GM12873 (cell line): ENCODE measurements around the gene TOR4A.

Experiments used
- CTCF ChIP-seq: IDR thresholded peaks from 2 replicates; pipeline ENCODE4 v1.5.1; 2012; ENCODE audit warnings: low read depth, mild to moderate bottlenecking, moderate library complexity, low read length, control low read depth; ENCODE audit not compliant: insufficient read depth; ENCODE audit errors: missing control alignments

Gene TOR4A

GRCh38 chr9:137253717-137254623 lies 23.6 kb upstream of the TOR4A start:
- TF ChIP-seq CTCF: no peak

DNA sequence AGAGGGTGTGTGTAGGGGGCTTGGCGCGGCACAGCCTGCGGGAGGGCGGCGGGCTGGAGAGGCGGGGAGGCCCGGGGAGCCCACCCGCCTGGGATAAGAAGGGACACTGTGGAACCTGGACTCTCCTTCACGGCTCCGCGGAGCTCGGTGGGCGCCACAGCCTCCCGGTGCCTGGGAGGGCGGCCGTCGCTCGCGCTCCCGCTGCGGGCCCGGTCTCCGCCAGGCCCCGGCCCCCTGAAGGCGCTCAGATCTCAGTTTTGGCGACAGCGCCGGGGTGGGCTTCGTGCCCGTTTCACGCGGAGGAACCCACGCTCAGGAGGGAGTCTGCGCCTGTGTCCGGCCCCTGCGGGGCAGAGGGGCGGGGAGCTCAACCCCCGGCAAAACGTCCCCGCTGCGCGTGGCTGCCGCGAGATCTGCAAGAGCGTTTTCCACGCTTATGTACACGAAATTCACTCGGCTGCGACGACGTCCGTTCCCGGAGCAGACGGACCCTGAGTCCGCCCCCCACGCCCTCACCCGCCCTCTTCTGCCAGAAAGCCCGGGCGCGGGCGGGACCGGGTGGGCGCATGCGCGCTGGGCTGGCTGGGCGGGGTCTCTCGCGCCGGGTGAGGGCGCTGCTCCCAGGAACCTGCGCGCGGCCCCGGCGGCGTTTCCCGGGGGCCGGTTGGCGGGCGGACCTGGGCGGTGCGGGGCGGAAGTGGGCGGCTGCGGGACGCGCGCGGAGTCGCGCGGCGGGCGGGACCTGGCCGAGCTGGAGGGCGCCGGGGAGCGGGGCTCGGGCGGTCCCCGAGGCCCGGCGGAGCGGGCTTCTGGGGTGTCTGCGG lies 22.7 kb upstream of the TOR4A start, which contains the start of gene NELFB:
Gene NELFB, plus strand, starts transcription at position 704 of the 824 bp plus-strand sequence.
- TF ChIP-seq CTCF: no peak

DNA sequence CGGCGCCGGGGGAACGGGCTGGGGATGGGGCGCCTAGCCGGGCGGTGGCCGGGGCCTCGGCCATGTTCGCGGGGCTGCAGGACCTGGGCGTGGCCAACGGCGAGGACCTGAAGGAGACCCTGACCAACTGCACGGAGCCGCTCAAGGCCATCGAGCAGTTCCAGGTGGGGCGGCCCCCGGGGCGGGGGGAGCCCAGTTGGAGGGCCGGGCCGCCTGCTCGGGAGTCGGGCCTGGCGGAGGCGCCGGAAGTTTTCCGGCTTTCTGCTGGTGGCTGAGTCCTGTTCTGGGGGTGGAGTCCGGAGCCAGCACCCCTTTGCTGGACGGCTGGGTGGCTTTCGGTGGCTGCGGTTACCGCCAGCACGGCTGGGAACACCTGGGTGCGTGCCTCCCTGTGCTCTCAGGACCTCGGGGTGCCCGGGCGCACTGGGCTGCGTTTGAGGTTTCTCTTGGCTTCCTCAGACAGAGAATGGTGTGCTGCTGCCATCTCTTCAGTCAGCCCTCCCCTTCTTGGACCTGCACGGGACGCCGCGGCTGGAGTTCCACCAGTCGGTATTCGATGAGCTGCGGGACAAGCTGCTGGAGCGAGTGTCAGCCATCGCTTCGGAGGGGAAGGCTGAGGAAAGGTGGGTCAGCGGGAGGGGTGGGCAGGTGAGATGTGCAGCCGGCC lies 21.9 kb upstream of the TOR4A start:
- TF ChIP-seq CTCF: no peak

DNA sequence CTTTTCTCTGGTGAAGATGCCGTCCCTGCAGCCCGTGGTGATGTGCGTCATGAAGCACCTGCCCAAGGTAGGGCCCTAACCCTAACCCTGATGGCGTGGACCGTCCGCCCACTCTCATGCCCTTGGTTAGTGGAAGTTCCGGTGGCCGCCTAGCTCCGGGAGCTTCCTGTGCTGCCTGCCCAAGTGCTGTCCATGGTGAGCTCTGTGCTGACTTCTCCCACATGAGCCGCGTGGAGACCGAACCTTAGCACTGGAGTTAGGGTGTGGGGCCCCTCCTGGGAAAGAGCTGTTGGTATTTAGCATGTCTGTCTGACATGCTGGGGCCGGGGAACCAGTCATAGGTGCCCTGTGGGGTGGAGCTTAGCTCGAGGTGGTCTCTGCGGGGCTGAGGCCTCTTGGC lies 21.2 kb upstream of the TOR4A start:
- TF ChIP-seq CTCF: no peak

- no peak for TF ChIP-seq CTCF
Measured at GRCh38 chr9:137256856-137257255, 20.7 kb upstream of the TOR4A start.

- peak; percentile 40 for TF ChIP-seq CTCF
Measured at GRCh38 chr9:137262173-137262908, 15.2 kb upstream of the TOR4A start.

DNA sequence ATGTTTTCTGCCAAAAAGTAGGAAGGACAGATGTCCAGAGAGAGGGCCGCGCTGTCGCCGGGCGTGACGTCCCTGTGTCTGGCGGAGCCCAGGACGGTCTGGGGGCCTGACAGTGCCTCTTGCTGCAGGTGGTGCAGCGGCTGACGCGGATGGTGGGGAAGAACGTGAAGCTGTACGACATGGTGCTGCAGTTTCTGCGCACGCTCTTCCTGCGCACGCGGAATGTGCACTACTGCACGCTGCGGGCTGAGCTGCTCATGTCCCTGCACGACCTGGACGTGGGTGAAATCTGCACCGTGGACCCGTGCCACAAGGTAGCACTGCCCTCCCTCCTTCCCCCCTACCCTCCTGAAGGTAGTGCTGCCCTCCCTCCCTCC lies 14.6 kb upstream of the TOR4A start:
- no peak for TF ChIP-seq CTCF
